Keratinocyte (primary cell): ENCODE measurements around the gene MRFAP1. TPM values are rescaled to one million over a fixed set of nuclear protein-coding genes. Genes with fewer than 3 reads are reported as not detected.

ENCODE experiments used
- DNase-seq: peaks from one replicate; pipeline ENCODE4 v3.0.0-alpha.2; 2011; ENCODE audit warnings: low read depth, missing footprints, low spot score
- FAIRE-seq: peaks from 2 replicates; lab custom pipeline; 2011; peaks lifted over from hg19 to GRCh38; lab: Jason Lieb, UNC
- H2AFZ ChIP-seq: 2 replicates; pipeline ENCODE4 v1.6.0; 2012; ENCODE audit warnings: low read length, control low read depth, inconsistent platforms; ENCODE audit not compliant: control insufficient read depth
- H3K27ac ChIP-seq: 2 replicates; pipeline ENCODE4 v1.5.1; 2011; ENCODE audit warnings: low read length; ENCODE audit not compliant: control insufficient read depth, insufficient read depth
- H3K27me3 ChIP-seq: 3 replicates; pipeline ENCODE4 v1.6.0; 2011; ENCODE audit warnings: low read length; ENCODE audit not compliant: control insufficient read depth, insufficient read depth; ENCODE audit errors: extremely low read depth
- H3K36me3 ChIP-seq, 2 experiments: 2 replicates in 1 of 2; 3 replicates in 1 of 2; pipeline ENCODE4 v1.5.1; 2011; ENCODE audit warnings: low read length in 2 of 2, mild to moderate bottlenecking in 1 of 2; ENCODE audit not compliant: control insufficient read depth in 2 of 2, insufficient read depth in 2 of 2; ENCODE audit errors: extremely low read depth in 1 of 2
- H3K4me1 ChIP-seq: 3 replicates; pipeline ENCODE4 v1.5.1; 2011; ENCODE audit warnings: low read length; ENCODE audit not compliant: control insufficient read depth, insufficient read depth; ENCODE audit errors: extremely low read depth
- H3K4me2 ChIP-seq: 3 replicates; pipeline ENCODE4 v1.6.0; 2011; ENCODE audit warnings: low read depth, low read length; ENCODE audit not compliant: control insufficient read depth, insufficient read depth; ENCODE audit errors: extremely low read depth
- H3K4me3 ChIP-seq, 3 experiments: fragments of 200-600 bp in 1 of 3; sonication (generic) in 1 of 3; 2 replicates in 2 of 3; 3 replicates in 1 of 3; pipeline ENCODE4 v1.5.1; 2011 to 2016; ENCODE audit warnings: low read length in 3 of 3, mild to moderate bottlenecking in 3 of 3, control low read depth in 2 of 3, inconsistent platforms in 1 of 3, low read depth in 1 of 3, mixed read lengths in 1 of 3, mixed run types in 1 of 3, moderate library complexity in 1 of 3; ENCODE audit not compliant: control insufficient read depth in 2 of 3, insufficient read depth in 2 of 3; ENCODE audit errors: extremely low read depth in 1 of 3
- H3K79me2 ChIP-seq: 2 replicates; pipeline ENCODE4 v1.6.0; 2012; ENCODE audit warnings: low read length; ENCODE audit not compliant: control insufficient read depth, insufficient read depth
- H3K9ac ChIP-seq: 3 replicates; pipeline ENCODE4 v1.6.0; 2011; ENCODE audit warnings: low read length; ENCODE audit not compliant: control insufficient read depth, insufficient read depth; ENCODE audit errors: extremely low read depth
- H3K9me1 ChIP-seq: 3 replicates; pipeline ENCODE4 v1.6.0; 2011; ENCODE audit warnings: low read length; ENCODE audit not compliant: control insufficient read depth, insufficient read depth; ENCODE audit errors: extremely low read depth
- H3K9me3 ChIP-seq: 2 replicates; pipeline ENCODE4 v1.5.1; 2012; ENCODE audit warnings: low read depth, low read length; ENCODE audit not compliant: control insufficient read depth
- H4K20me1 ChIP-seq: 3 replicates; pipeline ENCODE4 v1.6.0; 2011; ENCODE audit warnings: low read length; ENCODE audit not compliant: control insufficient read depth, insufficient read depth; ENCODE audit errors: extremely low read depth
- CTCF ChIP-seq, 3 experiments: IDR thresholded peaks in 1 of 3; conservative IDR thresholded peaks in 1 of 3; optimal IDR thresholded peaks in 1 of 3; 2 replicates in 2 of 3; 3 replicates in 1 of 3; pipeline versions ENCODE3 to v1.5.1; 2011; ENCODE audit warnings: low read length in 3 of 3, mild to moderate bottlenecking in 3 of 3, moderate library complexity in 2 of 3, control low read depth in 1 of 3, inconsistent platforms in 1 of 3; ENCODE audit not compliant: insufficient read depth in 2 of 3; ENCODE audit errors: extremely low read depth in 1 of 3
- EZH2 ChIP-seq: IDR thresholded peaks from one replicate; pipeline ENCODE4 v1.6.1; 2012; ENCODE audit warnings: inconsistent platforms, mild to moderate bottlenecking, low read length, moderate library complexity
- dilution Hi-C: fragments of 300-500 bp; cut with MboI; formaldehyde crosslinking; loops from one replicate; pipeline ENCODE4 v1.7.0; 2020; ENCODE audit warnings: low sequenced_read_pairs; ENCODE audit not compliant: extremely low pct_ligation_motif_present
- polyA plus RNA-seq, 5 experiments: library from polyadenylated mRNA; depleted of rRNA in 3 of 5; stranded (reverse) in 3 of 5; stranded (forward) in 1 of 5; unstranded in 1 of 5; fragments of >200 nt; gene quantifications; 1 replicate in 1 of 5; 2 replicates in 3 of 5; 3 replicates in 1 of 5; pipeline versions ENCODE4 v1.2.1 to v1.2.3, GENCODE V29; 2011 to 2012; ENCODE audit warnings: missing spikeins in 2 of 5, low read depth in 1 of 5, low replicate concordance in 1 of 5

The MRFAP1 gene
- polyA plus RNA-seq, 1 donor (not counting 4 experiments of a cell fraction or from before 2014, with no cell fraction given): 275 TPM

DNA sequence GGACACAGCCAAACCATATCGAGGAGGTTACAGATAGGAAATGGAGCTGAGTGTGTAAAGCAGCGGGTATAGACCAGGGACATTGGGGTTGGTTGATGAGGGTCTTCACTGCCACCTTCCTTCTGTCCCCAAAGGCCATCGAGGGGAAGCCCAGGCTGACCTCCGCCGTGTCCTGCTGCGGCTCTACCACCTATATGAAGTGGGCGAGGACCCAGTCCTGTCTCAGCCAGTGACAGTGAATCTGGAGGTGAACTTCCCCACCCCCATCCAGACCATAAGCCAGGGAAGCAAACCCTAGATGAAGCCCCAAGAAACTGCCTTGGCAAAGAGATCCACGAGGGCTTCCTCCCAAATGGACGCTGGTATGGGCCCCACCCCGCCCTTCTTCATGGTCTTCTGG, 23.2 kb upstream of the MRFAP1 start:
- Histone ChIP-seq H3K4me2 (no peak overlapping the region), H3K79me2 (no peaks in the 10 kb centered on the region), H3K9me3 (no peaks in the 10 kb centered on the region), H3K27ac (no peak overlapping the region), H4K20me1 (no peaks in the 10 kb centered on the region), H2AFZ (no peak overlapping the region), H3K4me3 (no peak overlapping the region), H3K9ac (no peak overlapping the region), H3K9me1 (no peaks in the 10 kb centered on the region), H3K4me1 (no peaks in the 10 kb centered on the region), H3K27me3 (no peaks in the 10 kb centered on the region), H3K36me3 (peaks cover 3 to 15% of the 10 kb centered on the region in 2 experiments)
- FAIRE-seq: no peak
- DNase-seq: no peak
- dilution Hi-C loops: no loop called here
- TF ChIP-seq EZH2 (no peak), CTCF (optimal IDR thresholded peaks at IDR 0.05 in 1 of 3, IDR thresholded peaks at IDR 0.05 in 1 of 3, conservative IDR thresholded peaks at IDR 0.05 in 1 of 3; ENCODE audit: extremely low read depth in 1 of 3, insufficient read depth in 2 of 3, low read length in 3 of 3) (no peak)

DNA sequence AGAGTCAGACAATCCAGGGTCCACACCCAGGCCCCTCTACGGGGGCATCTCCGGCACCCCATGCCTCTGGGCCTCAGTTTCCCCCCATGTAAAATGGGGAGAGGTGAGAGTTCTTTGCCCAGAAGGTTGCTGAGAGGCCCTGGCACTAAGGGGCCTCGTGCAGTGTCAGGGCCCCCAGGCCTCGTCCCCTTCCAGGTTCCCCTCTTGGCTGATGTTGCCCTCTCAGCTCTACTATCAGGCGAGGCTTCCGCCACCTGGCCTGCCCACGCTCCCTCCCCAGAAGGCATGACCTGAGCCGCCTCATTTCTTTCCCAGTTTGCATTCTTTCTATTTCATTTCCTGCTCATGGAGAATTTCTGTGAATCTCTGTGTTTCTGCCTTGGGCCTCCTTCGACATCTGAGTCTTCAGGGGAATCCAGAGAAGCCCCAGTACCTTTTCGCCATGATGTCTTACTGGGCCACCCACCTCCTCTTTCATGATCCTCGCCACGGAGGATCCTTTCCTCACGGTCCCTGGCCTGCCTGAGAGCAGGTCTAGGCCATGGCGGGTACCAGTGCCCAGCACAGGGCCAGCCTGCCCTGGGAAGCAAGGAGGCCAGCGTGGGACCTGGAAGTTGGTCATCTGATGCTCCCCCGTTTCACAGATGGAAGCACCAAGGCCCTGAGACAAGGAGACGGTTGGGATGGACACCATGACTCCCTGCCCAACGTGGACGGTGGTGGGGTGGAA, 21.9 kb upstream of the MRFAP1 start:
- DNase-seq (no peak), FAIRE-seq (no peak)
- Histone ChIP-seq H3K9me3 (no peaks in the 10 kb centered on the region), H3K4me3 (no peak overlapping the region), H3K36me3 (peaks cover 3 to 15% of the 10 kb centered on the region in 2 experiments), H3K9me1 (no peaks in the 10 kb centered on the region), H3K9ac (no peak overlapping the region), H3K27ac (no peak overlapping the region), H3K27me3 (no peaks in the 10 kb centered on the region), H3K4me1 (no peaks in the 10 kb centered on the region), H4K20me1 (no peaks in the 10 kb centered on the region), H3K79me2 (no peaks in the 10 kb centered on the region), H3K4me2 (no peak overlapping the region), H2AFZ (no peak overlapping the region)
- dilution Hi-C loops: no loop called here
- no peak for TF ChIP-seq CTCF (optimal IDR thresholded peaks at IDR 0.05 in 1 of 3, IDR thresholded peaks at IDR 0.05 in 1 of 3, conservative IDR thresholded peaks at IDR 0.05 in 1 of 3; ENCODE audit: extremely low read depth in 1 of 3, insufficient read depth in 2 of 3, low read length in 3 of 3)
- no peak for TF ChIP-seq EZH2
